Heart right ventricle (tissue), 16 donors: Measurements from ENCODE around the gene AP5M1. TPM values are rescaled to one million over a fixed set of nuclear protein-coding genes. Genes with fewer than 3 reads are reported as not detected.
A peak's percentile ranks its signal among the peaks of the same experiment; 100 is the strongest.

Experiments used
- ATAC-seq, 8 donors: fragments of 200-7000 bp; cut with Tn5 transposase; one replicate each; pipeline ENCODE4 v1.9.1; 2020; ENCODE audit warnings: mild to moderate bottlenecking in 8 of 8, moderate library complexity in 8 of 8, moderate number of reproducible peaks in 1 of 8
- DNase-seq, 2 donors: peaks; one replicate each; pipeline ENCODE4 v3.0.0-alpha.2; 2020
- H3K27ac ChIP-seq, 10 donors: fragments of 200-600 bp; sonication (generic) in 2 of 10; one replicate each; pipeline versions ENCODE4 v1.5.0 to v1.8.0; 2020 to 2022; ENCODE audit warnings: mild to moderate bottlenecking in 3 of 10
- H3K27me3 ChIP-seq, 7 donors: fragments of 200-600 bp; one replicate each; pipeline ENCODE4 v1.8.0; 2021 to 2022; ENCODE audit warnings: mild to moderate bottlenecking in 2 of 7
- H3K36me3 ChIP-seq, 9 donors: fragments of 200-600 bp; sonication (generic) in 1 of 9; one replicate each; pipeline versions ENCODE4 v1.5.0 to v1.8.0; 2020 to 2022; ENCODE audit warnings: mild to moderate bottlenecking in 2 of 9
- H3K4me1 ChIP-seq, 9 donors: fragments of 200-600 bp; sonication (generic) in 1 of 9; one replicate each; pipeline versions ENCODE4 v1.5.0 to v1.8.0; 2020 to 2022; ENCODE audit warnings: mild to moderate bottlenecking in 4 of 9
- H3K4me3 ChIP-seq, 10 donors: fragments of 200-600 bp; sonication (generic) in 2 of 10; one replicate each; pipeline versions ENCODE4 v1.5.0 to v1.8.0; 2020 to 2022; ENCODE audit warnings: mild to moderate bottlenecking in 7 of 10, moderate library complexity in 2 of 10
- H3K9me3 ChIP-seq, 11 donors: fragments of 200-600 bp in 10 of 11; sonication (generic) in 2 of 11; one replicate each; pipeline versions ENCODE4 v1.5.0 to v1.8.0; 2013 to 2022; ENCODE audit warnings: mild to moderate bottlenecking in 2 of 11, control low read depth in 1 of 11, moderate library complexity in 1 of 11
- WGBS, 2 donors: extraction: QIAGEN DNeasy Blood & Tissue Kit; methylation state at CpG; one replicate each; pipeline ENCODE4 v1.1.7; 2013; ENCODE audit warnings: inconsistent platforms in 1 of 2; 5-methylcytosine and 5-hydroxymethylcytosine counted together
- intact Hi-C, 10 donors: fragments of 100-400 bp; cut with DNase I; formaldehyde crosslinking; loops; one replicate each; pipeline versions ENCODE4 v1.11.1 to v1.14.2; 2022
- polyA plus RNA-seq, 2 donors: library from polyadenylated mRNA; stranded (reverse); fragments of 200-250 nt; gene quantifications; one replicate each; pipeline ENCODE4 v1.2.3, GENCODE V29; 2013
- total RNA-seq, 10 donors: library from RNA; stranded (reverse); fragmentation: NEBNext Ultra II Directional in 3 of 10; extraction: Animal tissue kit (Norgen Biotek cat#: 25700) in 3 of 10; gene quantifications; one replicate each; pipeline versions ENCODE4 v1.2.1 to v1.2.4, GENCODE V29; 2021 to 2023
- TF ChIP-seq, protein P1 (sequence below), 9 donors: fragments of 200-600 bp; sonication (generic) in 2 of 9; IDR thresholded peaks; one replicate each; pipeline versions ENCODE4 v1.5.0 to v1.8.0; 2021 to 2022; ENCODE audit warnings: antibody characterized with exemption in 9 of 9, mild to moderate bottlenecking in 5 of 9, moderate library complexity in 1 of 9
- donor health status: Arrhythmogenic right ventricular cardiomyopathy.
- donor health status: ischemic (EF 13 %, LVEDD 7.1; RV severe dilation, severe dysfunction).
- donor health status: healthy with polysubstance abuse.
- donor health status: DM: no; HTN: yes; CAD: no.
- donor health status: DM: no; HTN: no; CAD: no.
- donor health status: ischemic (EF 25% LVEDD 6.9; RV normal size, moderate dysfunction).
- donor health status: ischemic (EF 25% LVEDD 5.7; RV mildly dilated, moderate dysfunction).
- donor health status: healthy.
- donor health status: DM: yes; HTN: yes; CAD: no.
- donor health status: Ischemic cardiomyopathy.
- donor health status: ischemic (EF 35%, LVEDD 5.7; RV mildly dilated, moderate dysfunction).
- donor health status: nonischemic (EF 11% LVEDD 7.7; RV severe dilation, severe dysfunction).
- donor health status: DM: yes; HTN: yes; CAD: no.
- donor health status: PGD.
- donor health status: ischemic (EF 29% LVEDD 5.4; RV normal size, mild dysfunction).
- donor health status: nonischemic (EF 23%, LVEDD 6.1; RV moderate dilation, normal function).

Gene AP5M1
- total and polyA plus RNA-seq, 12 donors: 4.7 to 56.8 (median 45.2) TPM

DNA sequence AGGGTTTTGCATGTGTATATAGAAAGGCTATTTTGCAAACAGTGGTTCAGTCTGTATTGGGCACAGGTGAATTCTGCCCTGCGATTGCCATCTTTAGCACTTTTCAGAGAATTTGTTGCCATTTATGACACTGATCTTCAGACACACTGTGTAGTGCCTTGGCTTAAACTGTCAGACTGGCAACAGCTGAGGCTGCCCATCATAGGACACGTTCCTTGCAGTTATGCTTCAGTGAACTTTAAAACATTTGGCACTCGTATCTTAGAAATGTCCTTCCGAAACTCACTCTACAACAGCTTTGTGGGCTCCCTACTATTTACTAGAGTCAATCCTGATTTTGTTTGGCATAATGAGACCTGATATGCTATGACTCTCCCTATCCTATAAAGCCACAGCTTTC lies 29.1 kb downstream of the AP5M1 start:
- peaks cover 0 to 11% (median 0%) of the 10 kb centered on the region in 9 donors for H3K36me3 ChIP-seq
- TF ChIP-seq, protein P1, sequence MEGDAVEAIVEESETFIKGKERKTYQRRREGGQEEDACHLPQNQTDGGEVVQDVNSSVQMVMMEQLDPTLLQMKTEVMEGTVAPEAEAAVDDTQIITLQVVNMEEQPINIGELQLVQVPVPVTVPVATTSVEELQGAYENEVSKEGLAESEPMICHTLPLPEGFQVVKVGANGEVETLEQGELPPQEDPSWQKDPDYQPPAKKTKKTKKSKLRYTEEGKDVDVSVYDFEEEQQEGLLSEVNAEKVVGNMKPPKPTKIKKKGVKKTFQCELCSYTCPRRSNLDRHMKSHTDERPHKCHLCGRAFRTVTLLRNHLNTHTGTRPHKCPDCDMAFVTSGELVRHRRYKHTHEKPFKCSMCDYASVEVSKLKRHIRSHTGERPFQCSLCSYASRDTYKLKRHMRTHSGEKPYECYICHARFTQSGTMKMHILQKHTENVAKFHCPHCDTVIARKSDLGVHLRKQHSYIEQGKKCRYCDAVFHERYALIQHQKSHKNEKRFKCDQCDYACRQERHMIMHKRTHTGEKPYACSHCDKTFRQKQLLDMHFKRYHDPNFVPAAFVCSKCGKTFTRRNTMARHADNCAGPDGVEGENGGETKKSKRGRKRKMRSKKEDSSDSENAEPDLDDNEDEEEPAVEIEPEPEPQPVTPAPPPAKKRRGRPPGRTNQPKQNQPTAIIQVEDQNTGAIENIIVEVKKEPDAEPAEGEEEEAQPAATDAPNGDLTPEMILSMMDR (IDR thresholded peaks at IDR 0.05): no peak

DNA sequence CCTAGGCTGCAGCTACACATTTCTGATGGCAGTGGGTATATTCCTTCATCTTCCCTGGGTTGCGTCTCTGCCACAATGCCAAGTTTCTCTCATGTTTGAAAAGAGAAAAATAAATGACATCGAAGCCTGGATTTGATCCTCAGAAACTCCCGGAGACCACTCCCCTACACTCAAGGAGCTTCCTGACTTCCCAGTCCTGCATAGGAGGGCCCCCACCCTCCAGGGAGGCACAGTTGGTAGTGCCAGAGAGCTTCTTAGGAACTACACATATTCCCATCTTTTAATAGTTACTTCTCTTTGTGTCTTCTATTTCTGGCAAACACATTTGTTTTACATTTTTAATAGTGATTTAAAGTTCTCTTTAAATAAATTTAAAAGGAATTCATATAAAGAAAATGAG lies 30.7 kb downstream of the AP5M1 start:
- ATAC-seq (no peak), DNase-seq (no peak)
- H3K4me3 ChIP-seq: no peak overlapping the region
- intact Hi-C loops: loop anchor here in 2 of 10 donors (10.0 kb wide), 2 partner anchors 85 to 95 kb away; no protein-coding TSS in a partner anchor
- TF ChIP-seq, protein P1 (IDR thresholded peaks at IDR 0.05): no peak
- H3K27me3 ChIP-seq: peaks cover 0 to 4% (median 0%) of the 10 kb centered on the region in 7 donors
- no peak overlapping the region for H3K27ac ChIP-seq
- peaks cover 0 to 7% (median 0%) of the 10 kb centered on the region in 9 donors for H3K36me3 ChIP-seq
- H3K9me3 ChIP-seq: no peaks in the 10 kb centered on the region
- WGBS, 2 donors: 72 to 86% methylated on average over 3 of the region's 3 CpGs
- H3K4me1 ChIP-seq: peaks cover 0 to 6% (median 0%) of the 10 kb centered on the region in 9 donors

More for the DNA sequence above, 29.1 kb downstream of the AP5M1 start:
- intact Hi-C loops: loop anchor here in 2 of 10 donors (10.0 kb wide), 2 partner anchors 83 to 93 kb away; no protein-coding TSS in a partner anchor
- Histone ChIP-seq H3K27ac (no peak overlapping the region), H3K27me3 (no peaks in the 10 kb centered on the region), H3K4me1 (peaks cover 0 to 6% (median 0%) of the 10 kb centered on the region in 9 donors), H3K4me3 (no peak overlapping the region), H3K9me3 (no peaks in the 10 kb centered on the region)
- 73 to 78% methylated on average over 4 of the region's 4 CpGs for WGBS, 2 donors
- DNase-seq: no peak
- ATAC-seq: peak in 7 of 8 donors; percentile 42 to 83 (median 63)

DNA sequence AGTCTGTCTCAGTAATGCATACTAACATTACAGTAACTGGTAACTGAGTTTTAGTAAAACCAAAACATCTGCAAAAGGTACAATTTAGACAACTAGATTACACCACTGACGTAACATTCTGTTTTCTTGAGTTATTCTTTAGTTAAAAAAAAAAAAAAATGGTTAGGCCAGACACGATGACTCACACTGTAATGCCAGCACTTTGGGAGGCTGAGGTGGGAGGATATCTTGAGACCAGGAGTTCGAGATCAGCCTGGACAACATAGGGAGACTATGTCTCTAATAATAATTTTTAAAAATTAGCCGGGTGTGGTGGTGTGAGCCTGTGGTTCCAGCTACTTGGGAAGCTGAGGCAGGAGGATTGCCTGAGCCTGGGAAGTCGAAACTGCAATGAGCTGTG lies 34.1 kb downstream of the AP5M1 start:
- Histone ChIP-seq H3K9me3 (no peaks in the 10 kb centered on the region), H3K4me1 (no peaks in the 10 kb centered on the region), H3K27me3 (peaks cover 0 to 14% (median 4%) of the 10 kb centered on the region in 7 donors), H3K36me3 (no peaks in the 10 kb centered on the region), H3K27ac (no peak overlapping the region), H3K4me3 (no peak overlapping the region)
- no peak for ATAC-seq
- no peak for DNase-seq
- 84 to 86% methylated on average over 5 of the region's 5 CpGs for WGBS, 2 donors
- intact Hi-C loops: no loop called here
- TF ChIP-seq, protein P1 (IDR thresholded peaks at IDR 0.05): no peak

DNA sequence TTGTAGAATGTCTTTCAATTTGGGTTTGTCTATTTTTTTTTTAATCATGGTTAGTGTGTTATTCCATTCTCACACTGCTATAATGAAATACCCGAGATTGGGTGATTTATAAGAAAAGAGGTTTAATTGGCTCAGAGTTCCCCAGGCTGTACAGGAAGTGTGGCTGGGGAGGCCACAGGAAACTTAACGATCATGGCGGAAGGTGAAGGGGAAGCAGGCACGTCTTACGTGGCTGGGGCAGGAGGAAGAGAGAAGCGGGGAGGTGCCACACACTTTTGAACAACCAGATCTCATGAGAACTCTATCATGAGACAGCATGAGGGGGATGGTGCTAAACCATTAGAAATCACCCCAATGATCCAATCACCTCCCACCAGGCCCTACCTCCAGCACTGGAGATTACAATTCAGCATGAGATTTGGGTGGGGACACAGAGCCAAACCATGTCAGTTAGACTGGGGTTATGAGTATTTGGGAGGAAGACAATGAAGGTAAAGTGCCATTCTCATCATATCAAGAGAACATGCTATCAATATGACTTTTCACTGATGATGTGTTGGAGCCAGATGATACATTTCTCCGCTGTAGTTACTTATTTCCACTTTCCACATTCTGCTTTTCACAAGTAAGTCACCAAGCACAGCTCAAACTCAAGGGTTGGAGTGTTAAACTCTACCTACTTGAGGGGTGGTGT lies 45.8 kb downstream of the AP5M1 start:
- no peaks in the 10 kb centered on the region for H3K36me3 ChIP-seq
- no peak overlapping the region for H3K27ac ChIP-seq
- TF ChIP-seq, protein P1 (IDR thresholded peaks at IDR 0.05): no peak
- ATAC-seq (no peak), DNase-seq (no peak)
- H3K4me1 ChIP-seq: no peaks in the 10 kb centered on the region
- peaks cover 0 to 8% (median 4%) of the 10 kb centered on the region in 7 donors for H3K27me3 ChIP-seq
- WGBS, 2 donors: 55 to 65% methylated on average over 7 of the region's 7 CpGs
- intact Hi-C loops: loop anchor here in 7 of 10 donors (5.0 to 10.0 kb wide), 4 partner anchors 657 to 822 kb away; no protein-coding TSS in a partner anchor
- no peaks in the 10 kb centered on the region for H3K9me3 ChIP-seq
- no peak overlapping the region for H3K4me3 ChIP-seq
